DND-41 (cell line): ENCODE measurements around the gene KRT71.
"Not testable (repeated sequence)": the region's sequence is repeated elsewhere in the genome, so short reads cannot be mapped to it uniquely, and the experiment has no call there.

Experiments
- ATAC-seq: fragments of 200-7000 bp; cut with Tn5 transposase; 3 replicates; pipeline ENCODE4 v1.9.1; 2021; ENCODE audit warnings: low read depth; ENCODE audit not compliant: insufficient read depth
- DNase-seq: peaks from one replicate; pipeline ENCODE4 v3.0.0-alpha.2; 2020
- H2AFZ ChIP-seq: 2 replicates; pipeline ENCODE4 v1.6.0; 2012; ENCODE audit warnings: low read depth, low read length
- H3K27ac ChIP-seq: 2 replicates; pipeline ENCODE4 v1.5.1; 2012; ENCODE audit warnings: low read length, inconsistent platforms
- H3K27me3 ChIP-seq: fragments of 200-600 bp; sonication (generic); 2 replicates; pipeline ENCODE4 v1.6.0; 2012; ENCODE audit warnings: low read length, mild to moderate bottlenecking, inconsistent platforms; ENCODE audit not compliant: insufficient read depth, poor library complexity
- H3K36me3 ChIP-seq: 2 replicates; pipeline ENCODE4 v1.5.1; 2012; ENCODE audit warnings: low read length, inconsistent platforms; ENCODE audit not compliant: insufficient read depth
- H3K4me1 ChIP-seq: 2 replicates; pipeline ENCODE4 v1.5.1; 2012; ENCODE audit warnings: mild to moderate bottlenecking, low read length; ENCODE audit not compliant: insufficient read depth
- H3K4me2 ChIP-seq: 2 replicates; pipeline ENCODE4 v1.6.0; 2012; ENCODE audit warnings: mild to moderate bottlenecking, moderate library complexity, low read length, inconsistent platforms; ENCODE audit not compliant: insufficient read depth
- H3K4me3 ChIP-seq, 2 experiments: fragments of 200-600 bp in 1 of 2; shearing (Covaris generic) in 1 of 2; 2 replicates each; pipeline ENCODE4 v1.5.1; 2012 to 2016; ENCODE audit warnings: inconsistent platforms in 2 of 2, low read length in 2 of 2, mild to moderate bottlenecking in 2 of 2, low read depth in 1 of 2, moderate library complexity in 1 of 2
- H3K79me2 ChIP-seq: 2 replicates; pipeline ENCODE4 v1.6.0; 2012; ENCODE audit warnings: low read length, inconsistent platforms; ENCODE audit not compliant: insufficient read depth
- H3K9ac ChIP-seq: 2 replicates; pipeline ENCODE4 v1.6.0; 2012; ENCODE audit warnings: low read depth, mild to moderate bottlenecking, inconsistent platforms, low read length, moderate library complexity
- H3K9me3 ChIP-seq: 2 replicates; pipeline ENCODE4 v1.5.1; 2012; ENCODE audit warnings: low read length, moderate library complexity, mild to moderate bottlenecking, inconsistent platforms; ENCODE audit not compliant: insufficient read depth, severe bottlenecking
- H4K20me1 ChIP-seq: 2 replicates; pipeline ENCODE4 v1.6.0; 2012; ENCODE audit warnings: low read length; ENCODE audit not compliant: insufficient read depth
- EZH2 ChIP-seq: IDR thresholded peaks from 3 replicates; pipeline ENCODE4 v1.6.1; 2012; ENCODE audit warnings: borderline replicate concordance, low read depth, mild to moderate bottlenecking, moderate library complexity, low read length, inconsistent platforms; ENCODE audit not compliant: severe bottlenecking
- TF ChIP-seq, protein P1 (sequence below): IDR thresholded peaks from 2 replicates; pipeline ENCODE4 v1.5.1; 2012; ENCODE audit warnings: borderline replicate concordance, low read length, moderate library complexity, mild to moderate bottlenecking; ENCODE audit not compliant: poor library complexity, severe bottlenecking; ENCODE audit errors: extremely low read depth

KRT71 gene

DNA sequence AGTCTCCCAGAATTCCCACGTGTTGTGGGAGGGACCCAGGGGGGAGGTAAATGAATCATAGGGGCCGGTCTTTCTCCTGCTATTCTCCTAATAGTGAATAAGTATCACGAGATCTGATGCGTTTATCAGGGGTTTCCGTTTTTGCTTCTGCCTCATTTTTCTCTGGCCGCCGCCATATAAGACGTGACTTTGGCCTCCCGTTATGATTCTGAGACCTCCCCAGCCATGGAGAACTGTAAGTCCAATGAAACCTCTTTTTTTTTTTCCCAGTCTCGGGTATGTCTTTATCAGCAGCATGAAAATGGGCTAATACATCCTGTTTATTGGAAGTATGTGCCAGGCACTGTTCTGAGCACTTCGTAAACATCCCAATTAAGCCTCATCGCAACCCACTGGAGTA is 47.5 kb upstream of the KRT71 start:
- no peak for DNase-seq
- H3K4me1 ChIP-seq, result no peaks in the 10 kb centered on the region
- H3K36me3 ChIP-seq, result no peaks in the 10 kb centered on the region
- no peak for ATAC-seq
- no peak overlapping the region for H2AFZ ChIP-seq
- TF ChIP-seq, protein P1, sequence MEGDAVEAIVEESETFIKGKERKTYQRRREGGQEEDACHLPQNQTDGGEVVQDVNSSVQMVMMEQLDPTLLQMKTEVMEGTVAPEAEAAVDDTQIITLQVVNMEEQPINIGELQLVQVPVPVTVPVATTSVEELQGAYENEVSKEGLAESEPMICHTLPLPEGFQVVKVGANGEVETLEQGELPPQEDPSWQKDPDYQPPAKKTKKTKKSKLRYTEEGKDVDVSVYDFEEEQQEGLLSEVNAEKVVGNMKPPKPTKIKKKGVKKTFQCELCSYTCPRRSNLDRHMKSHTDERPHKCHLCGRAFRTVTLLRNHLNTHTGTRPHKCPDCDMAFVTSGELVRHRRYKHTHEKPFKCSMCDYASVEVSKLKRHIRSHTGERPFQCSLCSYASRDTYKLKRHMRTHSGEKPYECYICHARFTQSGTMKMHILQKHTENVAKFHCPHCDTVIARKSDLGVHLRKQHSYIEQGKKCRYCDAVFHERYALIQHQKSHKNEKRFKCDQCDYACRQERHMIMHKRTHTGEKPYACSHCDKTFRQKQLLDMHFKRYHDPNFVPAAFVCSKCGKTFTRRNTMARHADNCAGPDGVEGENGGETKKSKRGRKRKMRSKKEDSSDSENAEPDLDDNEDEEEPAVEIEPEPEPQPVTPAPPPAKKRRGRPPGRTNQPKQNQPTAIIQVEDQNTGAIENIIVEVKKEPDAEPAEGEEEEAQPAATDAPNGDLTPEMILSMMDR, result no peak
- TF ChIP-seq EZH2, result no peak
- H3K4me2 ChIP-seq, result no peak overlapping the region
- no peak overlapping the region for H3K9ac ChIP-seq
- peaks cover 18% of the 10 kb centered on the region for H3K27me3 ChIP-seq
- H3K27ac ChIP-seq, result no peak overlapping the region
- no peaks in the 10 kb centered on the region for H3K79me2 ChIP-seq
- no peaks in the 10 kb centered on the region for H3K9me3 ChIP-seq
- no peaks in the 10 kb centered on the region; the same call in 1 of the 2 replicates for H4K20me1 ChIP-seq
- H3K4me3 ChIP-seq, result no peak overlapping the region

DNA sequence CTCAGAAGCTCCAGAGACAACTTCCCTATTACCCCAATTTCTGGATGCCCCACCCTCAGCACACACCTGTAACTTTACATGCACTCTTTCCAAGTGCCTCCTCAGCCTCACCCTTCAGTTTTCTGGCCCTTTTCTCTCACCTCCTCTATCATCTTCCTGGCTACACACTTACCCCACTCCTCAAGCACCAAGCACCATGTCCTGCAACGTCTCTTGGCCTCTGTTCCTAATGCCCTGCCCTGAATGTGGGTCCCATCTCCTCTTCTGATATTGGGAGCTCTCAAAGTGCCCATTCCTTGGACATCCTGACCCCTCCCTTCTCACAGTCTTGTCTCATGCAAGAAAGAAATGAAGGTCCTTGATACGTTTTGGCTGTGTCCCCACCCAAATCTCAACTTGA is 47.1 kb upstream of the KRT71 start:
- H3K4me2 ChIP-seq, result no peak overlapping the region
- no peaks in the 10 kb centered on the region for H3K9me3 ChIP-seq
- H3K27ac ChIP-seq, result no peak overlapping the region
- no peaks in the 10 kb centered on the region for H3K79me2 ChIP-seq
- DNase-seq, result no peak
- ATAC-seq, result no peak
- no peaks in the 10 kb centered on the region for H3K36me3 ChIP-seq
- no peak overlapping the region for H2AFZ ChIP-seq
- TF ChIP-seq EZH2, result no peak
- TF ChIP-seq, protein P1, result no peak
- no peak overlapping the region for H3K4me3 ChIP-seq
- H3K27me3 ChIP-seq, result peaks cover 18% of the 10 kb centered on the region
- no peaks in the 10 kb centered on the region for H3K4me1 ChIP-seq
- H3K9ac ChIP-seq, result no peak overlapping the region
- H4K20me1 ChIP-seq, result no peaks in the 10 kb centered on the region; the same call in 1 of the 2 replicates

DNA sequence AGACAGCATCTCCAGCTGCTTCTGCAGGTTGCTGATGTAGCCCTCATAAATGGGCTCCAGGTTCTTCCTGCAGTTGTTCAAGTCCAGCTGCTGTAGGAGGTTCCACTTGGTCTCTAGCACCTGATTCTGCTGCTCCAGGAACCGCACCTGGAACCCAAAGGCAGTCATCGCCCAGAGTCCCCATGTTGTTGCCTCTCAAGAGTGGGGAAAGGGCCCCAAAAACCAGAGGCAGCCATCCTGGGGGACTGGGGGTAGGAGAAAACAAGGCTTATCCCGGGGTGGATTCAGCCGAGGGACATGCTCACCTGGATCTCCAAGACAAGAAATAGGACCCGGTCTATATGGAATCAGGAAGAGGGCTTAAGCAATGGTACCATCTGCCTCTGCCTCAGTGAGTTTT is 46.0 kb upstream of the KRT71 start:
- Histone ChIP-seq H3K27me3 (peaks cover 15% of the 10 kb centered on the region), H3K27ac (no peak overlapping the region), H3K79me2 (no peaks in the 10 kb centered on the region), H3K36me3 (no peaks in the 10 kb centered on the region), H4K20me1 (no peaks in the 10 kb centered on the region; the same call in 1 of the 2 replicates), H3K4me2 (no peak overlapping the region), H3K4me3 (no peak overlapping the region), H3K4me1 (no peaks in the 10 kb centered on the region), H2AFZ (no peak overlapping the region), H3K9ac (no peak overlapping the region), H3K9me3 (no peaks in the 10 kb centered on the region)
- ATAC-seq, result no peak
- TF ChIP-seq, protein P1, result no peak
- no peak for TF ChIP-seq EZH2
- no peak for DNase-seq

DNA sequence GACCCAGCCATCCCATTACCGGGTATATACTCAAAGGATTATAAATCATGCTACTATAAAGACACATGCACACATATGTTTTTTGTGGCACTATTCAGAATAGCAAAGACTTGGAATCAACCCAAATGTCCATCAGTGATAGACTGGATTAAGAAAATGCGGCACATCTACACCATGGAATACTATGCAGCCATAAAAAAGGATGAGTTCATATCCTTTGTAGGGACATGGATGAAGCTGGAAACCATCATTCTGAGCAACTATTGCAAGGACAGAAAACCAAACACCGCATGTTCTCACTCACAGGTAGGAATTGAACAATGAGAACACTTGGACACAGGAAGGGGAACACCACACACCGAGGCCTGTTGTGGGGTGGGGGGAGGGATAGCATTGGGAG is 41.3 kb upstream of the KRT71 start:
- DNase-seq, H3K27ac ChIP-seq, ATAC-seq, H3K4me2 ChIP-seq, H3K27me3 ChIP-seq, H3K79me2 ChIP-seq, H3K36me3 ChIP-seq, H2AFZ ChIP-seq, H3K9me3 ChIP-seq, H3K9ac ChIP-seq, H4K20me1 ChIP-seq, H3K4me3 ChIP-seq, H3K4me1 ChIP-seq: not testable (repeated sequence)
